NCI-H345 treated with DMSO at 0.1 percent for 48 hours (cell line): Measurements from ENCODE around the gene INTS15.

Experiments used
- DNase-seq: peaks from one replicate; lab custom pipeline; 2025; ENCODE audit not compliant: unreplicated experiment; lab: John Stamatoyannopoulos, UW

The INTS15 gene

GRCh38 chr7:6655636-6656385, 66.0 kb downstream of the INTS15 start:
- no peak for DNase-seq

GRCh38 chr7:6656413-6656812, 66.6 kb downstream of the INTS15 start:
- no peak for DNase-seq
